Cardiac muscle cell (in vitro differentiated cells and primary cell): ENCODE data around the gene MRPL16. TPM values are rescaled to one million over a fixed set of nuclear protein-coding genes. Genes with fewer than 3 reads are reported as not detected.
A peak's percentile ranks its signal among the peaks of the same experiment; 100 is the strongest.

Experiments
- DNase-seq, 2 donors: peaks; one replicate each; pipeline versions ENCODE4 v3.0.0 to v3.0.0-alpha.2; 2010 to 2017; ENCODE audit warnings: low read depth in 1 of 2, low spot score in 1 of 2
- H3K27ac ChIP-seq: fragments of 200-600 bp; sonication (generic); 2 replicates; pipeline ENCODE4 v1.5.1; 2016
- H3K27me3 ChIP-seq: fragments of 200-600 bp; sonication (generic); 2 replicates; pipeline ENCODE4 v1.6.0; 2016; ENCODE audit warnings: control low read depth
- H3K36me3 ChIP-seq: fragments of 200-600 bp; sonication (generic); 2 replicates; pipeline ENCODE4 v1.5.1; 2016; ENCODE audit warnings: control low read depth
- H3K4me1 ChIP-seq: fragments of 200-600 bp; sonication (generic); 2 replicates; pipeline ENCODE4 v1.8.1; 2017; ENCODE audit warnings: low read depth, mild to moderate bottlenecking, mixed run types
- H3K4me3 ChIP-seq: fragments of 200-600 bp; sonication (generic); 2 replicates; pipeline ENCODE4 v1.5.1; 2016; ENCODE audit warnings: mild to moderate bottlenecking
- H3K9me3 ChIP-seq: fragments of 200-600 bp; sonication (generic); 2 replicates; pipeline ENCODE4 v1.5.1; 2017; ENCODE audit warnings: low read depth, mild to moderate bottlenecking, control low read depth
- polyA plus RNA-seq: library from polyadenylated mRNA; unstranded; fragments of >200 nt; fragmentation: Nextera tagmentation; extraction: Ambion mirVana; gene quantifications from 2 replicates; pipeline ENCODE4 v1.2.1, GENCODE V29; 2016
- total RNA-seq: library from RNA; depleted of rRNA; stranded (reverse); fragments of >200 nt; gene quantifications from 2 replicates; pipeline ENCODE4 v1.2.3, GENCODE V29; 2016
- TF ChIP-seq, protein P1 (sequence below): IDR thresholded peaks from 2 replicates; pipeline ENCODE4 v1.5.1; 2012; ENCODE audit warnings: low read depth, mild to moderate bottlenecking, low read length

MRPL16 gene
- total and polyA plus RNA-seq, 2 experiments from 2014 or later: 73.8 to 101 TPM

DNA sequence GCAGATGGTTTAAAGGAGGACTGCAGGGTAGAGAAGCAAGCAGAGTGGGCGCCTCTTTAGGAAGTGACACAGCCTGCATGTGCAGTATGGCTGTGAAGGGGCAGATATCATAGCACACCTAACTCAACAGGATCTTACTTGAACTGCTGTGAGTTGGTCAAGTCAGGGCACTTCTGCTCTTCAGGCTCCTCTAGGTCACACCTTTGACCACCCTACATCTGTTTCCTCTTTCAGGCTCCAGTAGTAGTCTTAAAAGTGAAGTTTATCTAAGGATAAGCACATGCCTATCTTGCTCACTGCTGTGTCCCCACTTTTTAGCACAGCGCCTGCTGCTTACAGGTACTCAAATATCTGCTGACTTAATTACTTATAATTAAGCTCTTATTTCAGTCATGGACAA lies 6.5 kb downstream of the MRPL16 start:
- Histone ChIP-seq H3K4me3 (no peak overlapping the region), H3K27ac (peak overlapping the region; percentile 58), H3K9me3 (no peaks in the 10 kb centered on the region), H3K27me3 (no peaks in the 10 kb centered on the region), H3K36me3 (peaks cover 38% of the 10 kb centered on the region), H3K4me1 (no peaks in the 10 kb centered on the region)
- TF ChIP-seq, protein P1, sequence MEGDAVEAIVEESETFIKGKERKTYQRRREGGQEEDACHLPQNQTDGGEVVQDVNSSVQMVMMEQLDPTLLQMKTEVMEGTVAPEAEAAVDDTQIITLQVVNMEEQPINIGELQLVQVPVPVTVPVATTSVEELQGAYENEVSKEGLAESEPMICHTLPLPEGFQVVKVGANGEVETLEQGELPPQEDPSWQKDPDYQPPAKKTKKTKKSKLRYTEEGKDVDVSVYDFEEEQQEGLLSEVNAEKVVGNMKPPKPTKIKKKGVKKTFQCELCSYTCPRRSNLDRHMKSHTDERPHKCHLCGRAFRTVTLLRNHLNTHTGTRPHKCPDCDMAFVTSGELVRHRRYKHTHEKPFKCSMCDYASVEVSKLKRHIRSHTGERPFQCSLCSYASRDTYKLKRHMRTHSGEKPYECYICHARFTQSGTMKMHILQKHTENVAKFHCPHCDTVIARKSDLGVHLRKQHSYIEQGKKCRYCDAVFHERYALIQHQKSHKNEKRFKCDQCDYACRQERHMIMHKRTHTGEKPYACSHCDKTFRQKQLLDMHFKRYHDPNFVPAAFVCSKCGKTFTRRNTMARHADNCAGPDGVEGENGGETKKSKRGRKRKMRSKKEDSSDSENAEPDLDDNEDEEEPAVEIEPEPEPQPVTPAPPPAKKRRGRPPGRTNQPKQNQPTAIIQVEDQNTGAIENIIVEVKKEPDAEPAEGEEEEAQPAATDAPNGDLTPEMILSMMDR: no peak
- DNase-seq: no peak

DNA sequence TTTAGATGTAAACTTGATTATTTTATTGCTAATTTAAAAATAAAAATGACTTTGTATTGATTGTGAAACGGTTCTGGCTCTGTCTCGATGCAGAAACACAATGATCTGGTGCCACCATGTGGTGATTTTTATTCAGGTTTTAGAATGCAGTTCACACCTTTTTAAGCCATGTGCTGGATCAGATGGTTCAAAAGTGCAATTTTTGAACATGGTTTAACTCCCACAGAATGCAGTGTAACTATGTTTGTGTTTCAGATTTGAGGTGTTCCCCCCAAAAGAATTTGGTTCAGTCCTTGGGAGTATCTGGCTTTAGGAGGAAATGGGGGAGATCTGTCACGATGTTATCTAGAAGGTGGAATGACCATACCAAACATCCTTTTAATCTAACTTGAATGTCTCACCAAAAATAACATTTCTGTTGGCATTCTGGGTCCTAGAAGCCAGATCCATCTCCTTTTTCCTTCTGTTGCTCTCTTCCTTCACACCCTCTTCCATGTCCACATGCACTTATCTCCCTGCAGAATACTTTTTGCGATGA lies 7.9 kb downstream of the MRPL16 start:
- H3K27ac ChIP-seq: no peak overlapping the region
- peak; percentile 55 to 66 for DNase-seq
- no peaks in the 10 kb centered on the region for H3K9me3 ChIP-seq
- H3K4me3 ChIP-seq: no peak overlapping the region
- no peaks in the 10 kb centered on the region for H3K4me1 ChIP-seq
- TF ChIP-seq, protein P1: peak; percentile 57
- peaks cover 28% of the 10 kb centered on the region for H3K36me3 ChIP-seq
- no peaks in the 10 kb centered on the region for H3K27me3 ChIP-seq

DNA sequence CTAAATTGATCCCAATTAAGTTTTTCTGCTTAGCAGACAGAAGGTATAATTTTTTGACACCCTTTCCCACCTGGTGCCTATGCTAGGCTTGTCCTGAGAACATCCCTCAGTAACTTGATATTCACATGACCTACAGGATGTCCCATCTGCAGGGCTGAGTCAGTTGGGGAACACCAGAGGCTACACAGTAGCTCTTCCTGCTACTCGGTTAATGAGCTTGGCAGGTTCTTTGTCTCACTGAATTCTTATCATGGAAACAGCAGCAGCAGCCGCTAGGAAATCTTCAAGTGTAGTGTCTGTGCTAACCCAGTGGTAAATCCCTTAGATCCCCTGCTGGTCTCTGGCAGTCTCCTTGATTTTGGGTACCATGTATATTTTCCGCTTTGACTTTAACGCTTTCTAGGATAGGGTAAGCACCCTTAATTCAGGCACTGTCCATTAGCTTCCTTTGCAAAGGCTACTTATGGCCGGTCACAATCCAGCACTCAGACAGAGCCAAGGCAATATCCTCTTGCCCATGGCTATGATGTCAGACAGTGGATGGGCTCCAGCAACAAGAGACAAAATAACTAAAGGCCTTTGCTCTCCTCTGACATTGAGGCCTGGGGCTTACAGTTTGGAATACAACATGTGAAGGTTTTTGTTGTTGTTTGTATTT lies 8.5 kb downstream of the MRPL16 start:
- no peaks in the 10 kb centered on the region for H3K4me1 ChIP-seq
- H3K9me3 ChIP-seq: no peaks in the 10 kb centered on the region
- TF ChIP-seq, protein P1: no peak
- no peaks in the 10 kb centered on the region for H3K27me3 ChIP-seq
- no peak overlapping the region for H3K4me3 ChIP-seq
- peak in 1 of 2 donors; percentile 61 for DNase-seq
- H3K27ac ChIP-seq: no peak overlapping the region
- H3K36me3 ChIP-seq: peaks cover 28% of the 10 kb centered on the region

DNA sequence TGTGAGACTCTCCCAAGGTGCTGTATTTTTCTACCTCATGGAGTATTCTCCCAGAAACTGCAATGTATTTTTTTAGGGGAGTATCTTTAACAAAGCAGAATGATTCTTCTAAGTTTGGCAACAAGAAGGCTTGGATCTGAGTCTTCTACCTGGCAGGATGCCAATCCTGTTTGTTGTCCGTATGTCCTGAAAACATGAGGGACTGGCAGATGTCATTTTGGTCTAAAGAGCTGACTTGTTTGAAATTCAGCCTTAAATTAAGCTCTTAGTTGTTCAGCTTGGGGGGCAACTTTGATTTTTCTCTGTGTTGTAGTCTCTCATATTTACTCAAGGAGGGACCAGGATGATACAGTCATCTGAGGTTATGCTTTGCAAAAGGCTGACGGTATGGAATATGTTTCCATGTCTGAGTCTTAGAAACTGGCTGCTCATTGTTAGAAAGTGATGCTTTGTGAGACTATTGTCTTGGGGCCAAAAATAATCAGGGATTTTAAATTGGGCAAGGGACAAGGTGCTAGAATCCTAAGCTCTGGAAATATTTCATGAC lies 9.3 kb downstream of the MRPL16 start:
- TF ChIP-seq, protein P1: no peak
- H3K27me3 ChIP-seq: no peaks in the 10 kb centered on the region
- no peaks in the 10 kb centered on the region for H3K4me1 ChIP-seq
- H3K9me3 ChIP-seq: no peaks in the 10 kb centered on the region
- peaks cover 24% of the 10 kb centered on the region for H3K36me3 ChIP-seq
- no peak for DNase-seq
- H3K27ac ChIP-seq: no peak overlapping the region
- no peak overlapping the region for H3K4me3 ChIP-seq

DNA sequence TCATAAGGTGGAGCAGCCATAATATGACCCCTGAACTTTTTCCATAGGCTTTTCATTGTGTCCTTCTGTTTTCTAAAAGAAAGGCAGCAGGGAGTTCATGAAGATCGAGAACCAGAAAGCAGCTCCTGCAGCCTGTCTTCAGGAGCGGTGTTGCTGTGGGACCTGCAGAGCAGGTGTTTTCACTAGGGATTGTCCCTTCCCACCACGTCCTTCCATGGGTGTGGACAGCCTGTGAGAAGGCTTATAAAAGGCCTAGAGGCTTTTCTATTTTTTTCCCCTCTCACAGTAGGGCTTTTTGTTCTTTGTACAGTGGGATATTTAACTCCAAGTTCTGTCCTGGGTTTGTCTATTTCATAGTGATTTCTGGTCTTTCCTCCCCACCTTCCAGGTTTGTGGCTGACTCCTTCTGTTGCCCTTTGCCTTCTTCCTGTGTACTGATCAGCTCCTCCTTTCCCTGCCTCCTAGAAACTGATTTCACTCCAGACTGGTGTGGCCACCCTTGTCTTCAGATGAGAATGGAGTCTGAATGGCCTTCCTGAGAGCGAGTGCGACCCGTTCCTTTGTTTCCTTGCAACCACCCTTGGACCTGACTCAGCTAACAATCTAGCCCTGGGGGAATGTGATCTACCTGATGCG lies 10.1 kb downstream of the MRPL16 start:
- no peaks in the 10 kb centered on the region for H3K4me1 ChIP-seq
- H3K27ac ChIP-seq: no peak overlapping the region
- H3K36me3 ChIP-seq: peaks cover 21% of the 10 kb centered on the region
- H3K27me3 ChIP-seq: no peaks in the 10 kb centered on the region
- no peaks in the 10 kb centered on the region for H3K9me3 ChIP-seq
- H3K4me3 ChIP-seq: no peak overlapping the region
- DNase-seq: no peak
- TF ChIP-seq, protein P1: no peak
